ENCODE results near the gene PLA2G1B. TPM values are rescaled to one million over a fixed set of nuclear protein-coding genes. Genes with fewer than 3 reads are reported as not detected.

PLA2G1B gene
- total and polyA plus RNA-seq, 2 of the 13 experiments (the other 11 are each of a cell fraction or from before 2014, with no cell fraction given), result 0.33 to 1.4 TPM

GRCh38 chr12:120321382-120322202 lies 6.0 kb downstream of the PLA2G1B start (continued):
- TF ChIP-seq ZNF609 (CRISPR knock-in tag; IDR thresholded peaks at IDR 0.05; ENCODE audit: borderline replicate concordance) (peak; percentile 34; the same call in 1 of the 2 replicates), SMARCE1 (IDR thresholded peaks at IDR 0.05; ENCODE audit: borderline replicate concordance) (no peak), YY1 (IDR thresholded peaks at IDR 0.05; ENCODE audit: insufficient read depth, insufficient replicate concordance, low read depth, low read length) (no peak), RORA (CRISPR knock-in tag; IDR thresholded peaks at IDR 0.05) (no peak), ZNF124 (CRISPR knock-in tag; IDR thresholded peaks at IDR 0.05) (peak; percentile 91), PBX2 (CRISPR knock-in tag; IDR thresholded peaks at IDR 0.05) (peak; percentile 84), SPEN (CRISPR knock-in tag; IDR thresholded peaks at IDR 0.05; ENCODE audit: low read depth) (peak; percentile 30; the same call in 1 of the 2 replicates), NR2C2 (CRISPR knock-in tag; IDR thresholded peaks at IDR 0.05; ENCODE audit: borderline replicate concordance) (no peak; the same call in 1 of the 2 replicates), ZFY (CRISPR knock-in tag; IDR thresholded peaks at IDR 0.05) (peak; percentile 15; the same call in 1 of the 2 replicates)
- TF ChIP-seq, protein P1, sequence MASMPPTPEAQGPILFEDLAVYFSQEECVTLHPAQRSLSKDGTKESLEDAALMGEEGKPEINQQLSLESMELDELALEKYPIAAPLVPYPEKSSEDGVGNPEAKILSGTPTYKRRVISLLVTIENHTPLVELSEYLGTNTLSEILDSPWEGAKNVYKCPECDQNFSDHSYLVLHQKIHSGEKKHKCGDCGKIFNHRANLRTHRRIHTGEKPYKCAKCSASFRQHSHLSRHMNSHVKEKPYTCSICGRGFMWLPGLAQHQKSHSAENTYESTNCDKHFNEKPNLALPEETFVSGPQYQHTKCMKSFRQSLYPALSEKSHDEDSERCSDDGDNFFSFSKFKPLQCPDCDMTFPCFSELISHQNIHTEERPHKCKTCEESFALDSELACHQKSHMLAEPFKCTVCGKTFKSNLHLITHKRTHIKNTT (CRISPR knock-in tag; IDR thresholded peaks at IDR 0.05), result no peak
- TF ChIP-seq, protein P2, sequence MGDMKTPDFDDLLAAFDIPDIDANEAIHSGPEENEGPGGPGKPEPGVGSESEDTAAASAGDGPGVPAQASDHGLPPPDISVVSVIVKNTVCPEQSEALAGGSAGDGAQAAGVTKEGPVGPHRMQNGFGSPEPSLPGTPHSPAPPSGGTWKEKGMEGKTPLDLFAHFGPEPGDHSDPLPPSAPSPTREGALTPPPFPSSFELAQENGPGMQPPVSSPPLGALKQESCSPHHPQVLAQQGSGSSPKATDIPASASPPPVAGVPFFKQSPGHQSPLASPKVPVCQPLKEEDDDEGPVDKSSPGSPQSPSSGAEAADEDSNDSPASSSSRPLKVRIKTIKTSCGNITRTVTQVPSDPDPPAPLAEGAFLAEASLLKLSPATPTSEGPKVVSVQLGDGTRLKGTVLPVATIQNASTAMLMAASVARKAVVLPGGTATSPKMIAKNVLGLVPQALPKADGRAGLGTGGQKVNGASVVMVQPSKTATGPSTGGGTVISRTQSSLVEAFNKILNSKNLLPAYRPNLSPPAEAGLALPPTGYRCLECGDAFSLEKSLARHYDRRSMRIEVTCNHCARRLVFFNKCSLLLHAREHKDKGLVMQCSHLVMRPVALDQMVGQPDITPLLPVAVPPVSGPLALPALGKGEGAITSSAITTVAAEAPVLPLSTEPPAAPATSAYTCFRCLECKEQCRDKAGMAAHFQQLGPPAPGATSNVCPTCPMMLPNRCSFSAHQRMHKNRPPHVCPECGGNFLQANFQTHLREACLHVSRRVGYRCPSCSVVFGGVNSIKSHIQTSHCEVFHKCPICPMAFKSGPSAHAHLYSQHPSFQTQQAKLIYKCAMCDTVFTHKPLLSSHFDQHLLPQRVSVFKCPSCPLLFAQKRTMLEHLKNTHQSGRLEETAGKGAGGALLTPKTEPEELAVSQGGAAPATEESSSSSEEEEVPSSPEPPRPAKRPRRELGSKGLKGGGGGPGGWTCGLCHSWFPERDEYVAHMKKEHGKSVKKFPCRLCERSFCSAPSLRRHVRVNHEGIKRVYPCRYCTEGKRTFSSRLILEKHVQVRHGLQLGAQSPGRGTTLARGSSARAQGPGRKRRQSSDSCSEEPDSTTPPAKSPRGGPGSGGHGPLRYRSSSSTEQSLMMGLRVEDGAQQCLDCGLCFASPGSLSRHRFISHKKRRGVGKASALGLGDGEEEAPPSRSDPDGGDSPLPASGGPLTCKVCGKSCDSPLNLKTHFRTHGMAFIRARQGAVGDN (CRISPR knock-in tag; IDR thresholded peaks at IDR 0.05), result no peak
- TF ChIP-seq, protein P3, sequence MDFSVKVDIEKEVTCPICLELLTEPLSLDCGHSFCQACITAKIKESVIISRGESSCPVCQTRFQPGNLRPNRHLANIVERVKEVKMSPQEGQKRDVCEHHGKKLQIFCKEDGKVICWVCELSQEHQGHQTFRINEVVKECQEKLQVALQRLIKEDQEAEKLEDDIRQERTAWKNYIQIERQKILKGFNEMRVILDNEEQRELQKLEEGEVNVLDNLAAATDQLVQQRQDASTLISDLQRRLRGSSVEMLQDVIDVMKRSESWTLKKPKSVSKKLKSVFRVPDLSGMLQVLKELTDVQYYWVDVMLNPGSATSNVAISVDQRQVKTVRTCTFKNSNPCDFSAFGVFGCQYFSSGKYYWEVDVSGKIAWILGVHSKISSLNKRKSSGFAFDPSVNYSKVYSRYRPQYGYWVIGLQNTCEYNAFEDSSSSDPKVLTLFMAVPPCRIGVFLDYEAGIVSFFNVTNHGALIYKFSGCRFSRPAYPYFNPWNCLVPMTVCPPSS (IDR thresholded peaks at IDR 0.05), result no peak
